PC-9 (cell line): ENCODE measurements around the gene MYO16.

Source experiments
- CTCF ChIP-seq: fragments of 200-600 bp; sonication (generic); conservative IDR thresholded peaks from 2 replicates; pipeline ENCODE4 v1.6.1; 2017; ENCODE audit warnings: mixed run types, antibody characterized with exemption, mild to moderate bottlenecking, moderate library complexity
- EZH2 ChIP-seq: fragments of 200-600 bp; sonication (generic); IDR thresholded peaks from 2 replicates; pipeline ENCODE4 v1.8.0; 2017; ENCODE audit warnings: antibody characterized with exemption, low read depth

DNA sequence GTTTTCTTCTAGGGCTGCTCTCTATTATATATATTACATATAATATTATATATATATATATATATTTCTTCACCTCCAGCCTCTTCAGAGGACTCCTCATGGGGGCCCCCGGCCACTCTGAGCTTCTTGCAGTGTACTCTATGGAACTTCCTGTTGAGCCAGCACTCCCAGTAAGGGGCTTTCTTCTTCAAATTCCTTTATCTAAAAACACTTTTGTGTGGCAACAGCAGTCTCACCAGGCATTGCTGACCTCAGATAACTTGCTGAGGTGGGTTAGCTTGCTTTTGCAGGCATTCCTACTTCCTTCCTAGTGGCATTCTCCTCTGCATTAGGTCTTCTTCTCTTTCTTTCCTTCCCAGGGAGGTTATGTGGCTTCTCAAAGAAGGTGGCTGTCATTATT is 381.5 kb downstream of the MYO16 start:
- TF ChIP-seq CTCF: no peak
- TF ChIP-seq EZH2: no peak
